ENCODE data around the gene CAPNS2.

The CAPNS2 gene

DNA sequence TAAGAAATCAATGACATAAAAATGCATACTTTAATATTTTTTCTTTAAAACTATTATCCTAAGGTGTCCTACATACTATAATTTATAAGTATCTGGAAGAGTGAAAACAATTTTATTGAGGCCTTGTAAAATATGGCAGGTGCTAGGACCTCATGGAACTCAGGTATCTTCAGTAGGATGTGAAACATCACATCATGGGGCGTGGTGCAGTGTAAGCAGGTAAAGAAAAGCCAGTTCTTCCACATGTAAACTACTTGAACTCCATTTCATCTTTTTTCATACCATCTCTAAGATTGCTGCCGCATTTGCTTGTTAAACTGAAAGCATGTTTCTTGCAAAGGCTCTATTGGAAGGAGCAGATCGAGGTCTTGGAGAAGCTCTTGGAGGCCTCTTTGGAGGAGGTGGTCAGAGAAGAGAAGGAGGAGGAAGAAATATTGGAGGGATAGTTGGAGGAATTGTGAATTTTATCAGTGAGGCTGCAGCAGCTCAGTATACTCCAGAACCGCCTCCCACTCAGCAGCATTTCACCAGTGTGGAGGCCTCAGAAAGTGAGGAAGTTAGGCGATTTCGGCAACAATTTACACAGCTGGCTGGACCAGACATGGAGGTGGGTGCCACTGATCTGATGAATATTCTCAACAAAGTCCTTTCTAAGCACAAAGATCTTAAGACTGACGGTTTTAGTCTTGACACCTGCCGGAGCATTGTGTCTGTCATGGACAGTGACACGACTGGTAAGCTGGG lies at the start of gene CAPNS2:
Gene CAPNS2 (plus strand): TSS at position 253 of the 744 bp plus-strand sequence. CDS start 73 bp downstream, at position 326.
- DNase-seq, result no peak

DNA sequence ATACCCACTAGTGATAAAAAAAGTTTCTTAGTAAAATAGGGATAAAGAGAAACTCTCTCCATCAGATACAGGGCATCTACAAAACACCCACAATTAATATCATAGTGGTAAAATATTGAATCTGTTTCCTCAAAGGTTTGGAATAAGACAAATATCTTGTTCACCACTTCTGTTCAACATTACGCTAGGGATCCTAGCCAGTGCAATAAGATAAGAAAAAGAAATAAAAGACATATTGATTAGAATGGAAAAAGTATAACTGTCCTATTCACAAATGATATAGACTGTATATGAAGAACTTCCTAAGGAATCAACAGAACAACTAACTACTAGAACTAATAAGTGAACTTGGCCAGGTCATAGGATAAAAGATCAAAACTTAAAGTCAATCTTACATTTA lies 44.7 kb upstream of the CAPNS2 start:
- DNase-seq, result no peak

DNA sequence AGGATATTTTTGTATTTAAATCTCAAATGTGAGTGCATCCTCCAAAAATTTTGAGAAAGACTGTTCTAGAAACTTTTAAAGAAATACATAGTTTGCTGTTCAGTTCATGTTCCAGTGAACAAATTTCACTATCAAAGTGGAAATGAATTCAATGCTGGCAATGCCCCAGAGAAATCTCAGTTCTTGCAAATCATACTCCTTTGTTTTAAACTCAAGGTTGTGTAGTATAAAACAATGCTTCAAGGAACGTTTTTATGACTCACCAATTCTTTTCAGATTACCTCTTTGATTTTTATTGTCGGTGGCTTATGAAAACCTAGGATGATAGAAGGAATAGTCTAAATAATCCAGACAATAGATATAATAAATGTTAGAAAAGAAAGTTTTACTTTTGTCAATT lies 40.0 kb upstream of the CAPNS2 start:
- no peak for DNase-seq

DNA sequence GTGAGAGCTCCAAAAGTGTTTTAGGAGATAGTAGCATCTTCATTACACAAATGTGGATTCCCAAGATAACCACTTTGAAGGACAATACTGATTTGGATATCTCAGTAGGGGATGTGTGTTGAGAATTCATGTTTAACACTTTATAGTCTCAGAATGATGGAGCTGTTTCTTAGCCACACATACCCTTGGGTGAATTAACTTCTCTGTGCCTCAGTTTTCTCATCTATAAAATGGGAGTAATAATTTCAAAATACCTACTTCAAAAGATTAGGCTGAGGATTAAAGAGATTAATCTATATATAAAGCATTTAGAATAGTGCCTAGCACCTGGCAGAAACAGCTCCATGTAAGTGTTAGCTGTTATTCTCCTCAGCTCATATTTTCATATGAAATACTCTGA lies 38.6 kb upstream of the CAPNS2 start:
- no peak for DNase-seq

DNA sequence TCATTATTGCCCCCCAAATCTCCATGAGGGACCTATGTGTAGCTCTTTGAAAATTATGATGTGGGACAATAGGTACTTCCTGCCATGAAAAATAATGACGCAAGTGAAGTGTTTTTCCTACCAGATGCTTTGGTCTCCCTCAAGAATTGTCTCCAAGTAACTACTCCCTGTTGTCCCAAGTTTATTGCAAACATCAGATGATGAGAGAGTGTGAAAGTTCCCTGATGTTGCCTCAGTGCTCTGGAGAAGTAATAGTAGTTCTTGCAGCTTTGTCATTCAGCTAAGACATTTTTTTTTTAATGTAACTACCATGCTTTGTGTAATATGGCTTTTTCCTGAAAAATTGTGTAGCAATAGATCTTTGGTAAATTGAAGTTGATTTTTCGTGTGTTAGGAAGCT lies 37.5 kb upstream of the CAPNS2 start:
- DNase-seq, result no peak

DNA sequence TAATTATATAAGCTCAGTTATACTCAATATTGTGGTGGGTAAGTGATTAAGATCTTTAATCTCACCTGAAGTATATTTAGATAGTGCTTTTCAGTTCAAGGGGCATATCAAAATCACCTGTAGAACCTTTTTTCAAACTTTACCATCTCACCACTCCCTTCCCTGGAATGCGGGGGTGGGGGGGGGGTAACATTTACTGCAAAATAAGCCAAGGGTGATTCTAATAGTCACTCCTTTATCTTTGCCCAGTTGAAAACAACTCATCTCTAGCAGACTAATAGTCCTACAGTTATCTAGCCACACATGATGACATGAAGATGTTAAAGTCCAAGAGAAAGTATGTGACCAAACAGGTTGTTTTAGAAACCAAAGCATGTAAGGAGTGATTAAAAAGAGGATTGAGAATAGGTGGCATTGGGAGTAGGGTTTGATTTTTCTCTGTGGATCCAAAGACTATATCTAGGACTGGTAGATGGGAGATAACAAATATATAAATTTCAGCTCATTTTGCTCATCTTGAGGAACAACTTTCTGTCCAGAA lies 36.1 kb upstream of the CAPNS2 start:
- no peak for DNase-seq

DNA sequence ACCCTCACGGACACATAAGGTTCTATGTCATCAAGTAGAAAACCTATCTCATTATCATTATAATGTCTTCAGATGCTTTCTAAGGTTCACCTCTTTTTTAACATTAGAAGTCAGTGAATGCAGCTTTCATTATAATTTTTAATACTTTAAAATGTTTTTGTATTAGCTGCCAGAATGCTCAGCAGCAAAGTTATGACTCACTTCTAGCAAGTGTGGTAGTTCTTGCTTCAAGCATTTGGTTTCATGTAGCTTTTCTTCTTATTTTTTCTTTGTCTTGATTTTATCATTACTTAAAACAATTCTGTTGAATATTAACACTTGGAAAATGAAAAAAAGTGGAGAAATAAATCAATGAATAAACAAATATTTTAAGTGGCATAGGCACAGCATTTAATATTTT lies 34.3 kb upstream of the CAPNS2 start:
- no peak for DNase-seq

DNA sequence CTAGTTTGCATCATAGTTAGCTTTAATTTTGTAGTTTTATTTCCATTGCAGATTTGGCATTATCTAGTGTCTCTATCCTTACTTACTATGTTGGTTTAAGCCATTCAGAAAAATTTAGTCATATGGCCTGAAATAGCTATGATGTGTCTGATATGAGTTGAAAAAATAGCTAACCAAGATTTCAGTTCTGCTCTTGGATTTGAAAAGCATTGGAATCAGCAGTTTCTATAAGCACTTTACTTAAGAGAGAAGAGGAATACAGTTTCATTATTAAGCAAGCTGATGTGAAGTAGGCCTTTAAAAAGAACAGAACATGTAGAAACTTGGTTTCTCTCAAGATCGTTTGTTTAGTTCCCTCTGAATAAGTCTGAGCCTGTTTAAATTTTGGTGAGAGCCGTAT lies 31.7 kb upstream of the CAPNS2 start:
- DNase-seq, result no peak

DNA sequence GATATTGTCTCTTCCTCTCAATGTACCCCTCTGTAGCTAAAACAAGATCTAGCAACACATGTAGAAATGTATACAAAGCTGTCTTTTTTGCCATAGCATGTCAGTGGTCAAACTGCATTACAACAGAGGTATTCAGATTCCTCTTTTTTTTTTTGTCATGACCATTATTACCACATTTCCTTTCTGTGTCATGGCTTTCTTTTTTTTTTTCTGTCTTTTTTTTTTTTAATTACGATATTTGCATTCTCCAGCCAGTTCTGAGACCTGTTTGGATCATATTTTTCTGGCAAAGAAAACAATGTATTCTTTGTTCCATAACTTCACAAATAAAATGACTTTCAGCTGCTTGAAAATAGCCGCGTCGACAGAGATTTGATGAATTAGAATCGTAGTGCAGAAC lies 27.4 kb upstream of the CAPNS2 start:
- DNase-seq, result no peak

DNA sequence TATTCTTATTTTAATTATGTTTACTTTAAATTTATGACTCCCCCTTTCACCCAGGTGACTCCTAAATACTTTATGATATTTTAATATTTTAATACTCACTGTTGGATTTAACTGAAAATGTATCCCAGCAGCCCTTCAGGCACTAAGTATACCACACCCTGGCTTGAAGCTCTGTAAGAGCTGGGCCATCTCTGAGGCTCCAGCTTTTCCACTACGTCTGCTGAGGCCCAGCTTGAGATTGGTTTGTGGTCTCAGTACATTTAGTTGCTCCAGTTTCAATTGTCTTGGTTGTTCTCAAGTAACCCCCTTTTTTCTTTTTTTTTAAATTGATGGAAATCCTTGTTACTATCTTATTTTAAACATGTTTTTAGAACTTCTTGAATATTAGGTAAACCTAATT lies 27.0 kb upstream of the CAPNS2 start:
- DNase-seq, result no peak

DNA sequence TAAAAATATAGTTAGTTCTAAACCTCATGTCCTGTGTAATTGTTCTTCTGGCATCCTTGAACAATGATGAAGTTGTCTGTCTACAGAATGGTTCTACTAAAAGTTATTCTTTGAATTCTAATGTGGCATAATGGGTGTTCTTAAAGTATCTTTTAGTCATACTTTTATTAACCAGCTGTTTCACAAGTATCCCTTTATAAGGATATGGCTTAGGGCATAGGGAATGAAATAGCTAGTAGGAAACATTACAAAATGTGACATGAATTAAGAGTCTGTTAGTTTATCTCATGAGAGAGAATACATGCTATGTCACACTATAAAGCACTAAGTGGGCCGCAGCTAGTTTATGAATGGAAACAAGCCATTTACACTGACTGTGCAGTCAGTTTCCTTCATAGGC lies 26.3 kb upstream of the CAPNS2 start:
- no peak for DNase-seq

DNA sequence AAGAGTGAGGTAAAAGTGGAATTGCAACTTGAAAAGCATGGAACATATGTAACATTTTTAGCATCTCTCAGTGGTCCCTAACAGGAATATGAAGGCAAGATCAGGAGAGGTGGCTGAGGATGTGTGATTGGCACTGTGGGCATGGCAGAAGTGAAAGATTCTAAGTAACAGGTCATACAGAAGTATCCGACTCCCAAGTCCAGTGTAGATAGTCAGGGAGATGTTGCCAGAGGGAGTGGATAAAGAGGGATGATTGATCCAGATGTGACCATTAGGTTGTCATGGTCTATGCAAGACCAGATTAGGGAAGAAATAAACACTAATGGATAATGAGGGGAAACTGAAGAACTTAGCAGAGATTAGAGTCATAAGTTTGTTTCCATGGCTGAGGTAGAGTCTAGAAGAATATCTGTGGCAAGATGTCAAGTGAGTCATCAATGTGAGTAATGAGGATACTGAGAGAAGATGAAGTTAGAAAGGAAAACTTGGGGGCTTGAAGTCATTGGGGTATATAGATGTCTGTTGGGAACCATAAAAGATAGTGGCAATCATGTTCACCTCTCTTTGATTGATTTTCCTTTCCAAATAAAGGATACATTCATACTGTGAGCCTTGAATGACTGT lies 23.9 kb upstream of the CAPNS2 start:
- DNase-seq, result no peak

DNA sequence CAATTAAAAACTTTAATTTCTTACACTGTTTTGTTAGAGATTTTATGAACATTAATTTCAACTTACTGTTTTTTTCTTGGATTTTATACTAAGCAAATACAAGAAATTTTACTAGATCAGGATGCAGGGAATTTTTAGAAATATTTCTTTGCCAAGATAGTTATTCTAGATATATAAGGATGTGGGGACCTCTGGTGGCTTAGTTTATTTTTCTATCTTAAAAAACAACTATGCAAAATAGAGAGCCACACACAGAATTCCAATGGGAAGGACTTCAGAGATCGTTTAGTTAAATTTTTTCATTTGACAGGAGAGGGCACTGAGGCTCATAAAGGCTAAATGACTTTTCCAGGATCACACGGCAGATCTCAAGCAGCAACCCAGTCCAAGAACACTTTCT lies 23.0 kb upstream of the CAPNS2 start:
- DNase-seq, result no peak

DNA sequence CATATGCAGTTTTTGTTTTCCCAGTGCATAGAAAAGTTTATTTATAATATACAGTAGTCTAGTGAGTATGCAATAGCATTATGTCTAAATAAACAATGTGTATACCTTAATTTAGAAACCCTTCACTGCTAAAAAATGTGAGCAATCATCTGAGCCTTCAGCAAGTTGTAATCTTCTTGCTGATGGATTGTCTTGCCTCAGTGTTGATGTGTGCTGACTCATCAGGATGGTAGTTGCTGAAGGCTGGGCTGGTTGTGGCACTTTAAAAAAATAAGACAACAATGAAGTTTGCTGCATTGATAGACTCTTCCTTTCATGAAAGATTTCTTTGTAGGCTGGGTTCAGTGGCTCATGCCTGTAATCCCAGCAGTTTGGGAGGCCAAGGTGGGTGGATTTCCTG lies 13.9 kb upstream of the CAPNS2 start:
- DNase-seq, result no peak

DNA sequence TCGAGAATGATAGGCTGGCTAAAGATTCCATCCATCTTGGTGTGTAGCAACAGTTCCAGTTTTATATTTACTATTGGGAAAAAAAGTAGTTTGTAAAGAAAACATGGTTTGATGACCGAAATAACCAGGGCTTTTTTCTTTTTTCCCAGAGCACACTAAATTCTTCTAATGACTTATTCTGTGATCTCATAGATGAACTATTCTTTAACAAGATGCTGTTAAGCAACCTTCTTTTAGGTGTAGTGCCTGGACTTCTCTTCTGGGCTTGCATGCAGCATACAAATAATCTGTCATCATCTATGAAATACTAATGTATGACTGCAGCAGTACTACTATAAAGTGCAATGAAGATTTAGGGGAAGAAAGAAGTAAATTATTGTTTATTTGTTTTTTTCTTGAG lies 11.0 kb upstream of the CAPNS2 start:
- DNase-seq, result no peak

DNA sequence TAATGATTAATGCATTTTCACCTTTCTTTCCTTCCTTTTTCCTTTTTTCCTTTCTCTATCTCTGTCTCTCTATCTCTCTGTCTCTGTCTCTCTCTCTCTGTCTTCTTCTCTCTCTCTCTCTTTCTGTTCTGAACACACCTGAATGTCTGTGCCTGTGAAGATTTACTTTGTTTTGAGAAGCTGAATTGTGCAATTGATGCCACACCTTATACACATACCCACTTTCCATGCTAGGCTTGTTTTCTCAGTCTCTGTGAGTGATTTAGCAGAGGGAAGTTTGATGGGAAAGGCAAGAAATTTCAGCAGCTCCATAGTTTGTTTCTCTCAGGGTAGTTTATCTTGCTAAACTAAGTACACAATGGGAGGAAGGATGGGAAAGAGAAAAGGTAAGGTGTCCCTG lies 9.3 kb upstream of the CAPNS2 start:
- DNase-seq, result no peak

DNA sequence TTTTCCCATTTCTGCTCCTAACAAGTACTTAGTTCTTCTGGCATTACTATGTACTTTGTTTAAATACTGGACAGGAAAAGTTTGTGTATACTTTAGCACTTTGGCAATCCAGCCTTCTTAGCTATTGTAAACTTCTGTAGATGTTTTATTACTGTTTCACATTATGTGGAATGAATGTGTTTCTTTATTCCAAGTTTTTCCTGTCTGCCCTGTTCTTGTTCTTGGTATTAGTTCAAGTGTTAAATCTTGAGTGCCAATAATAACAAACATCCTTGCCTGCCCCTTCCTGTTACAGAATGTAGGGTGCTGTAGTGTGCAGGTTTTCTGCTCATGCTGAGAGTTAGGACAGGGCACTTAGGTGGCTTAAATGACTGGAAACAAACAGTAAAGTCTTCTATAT lies 7.3 kb upstream of the CAPNS2 start:
- DNase-seq, result no peak

DNA sequence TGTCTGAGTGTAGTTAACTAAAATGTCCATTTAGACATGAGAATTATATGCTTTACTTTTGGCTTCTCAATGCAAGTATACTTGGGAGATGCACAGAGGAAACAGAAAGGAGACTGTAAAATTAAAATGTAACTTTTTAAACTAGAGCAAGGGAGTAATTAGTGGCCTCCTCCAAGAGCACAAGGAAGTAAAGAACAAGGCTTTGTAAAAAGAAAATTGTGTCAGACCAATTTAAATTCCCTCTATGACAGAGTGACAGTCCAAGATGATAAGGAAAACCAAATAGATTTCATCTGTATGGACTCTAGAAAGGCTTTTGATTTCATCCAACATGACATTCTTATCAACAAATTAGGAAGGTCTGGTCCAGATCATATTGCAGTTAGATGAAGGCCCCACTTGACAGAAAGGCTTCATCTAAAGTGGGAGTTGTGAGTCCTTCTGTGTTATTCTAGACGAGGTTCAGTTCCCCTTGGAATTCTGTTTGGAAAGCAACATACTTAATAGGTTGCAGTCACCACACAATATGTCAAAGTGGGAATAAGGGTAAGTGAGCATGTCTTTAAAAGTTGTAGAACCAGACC lies 6.5 kb upstream of the CAPNS2 start:
- no peak for DNase-seq

DNA sequence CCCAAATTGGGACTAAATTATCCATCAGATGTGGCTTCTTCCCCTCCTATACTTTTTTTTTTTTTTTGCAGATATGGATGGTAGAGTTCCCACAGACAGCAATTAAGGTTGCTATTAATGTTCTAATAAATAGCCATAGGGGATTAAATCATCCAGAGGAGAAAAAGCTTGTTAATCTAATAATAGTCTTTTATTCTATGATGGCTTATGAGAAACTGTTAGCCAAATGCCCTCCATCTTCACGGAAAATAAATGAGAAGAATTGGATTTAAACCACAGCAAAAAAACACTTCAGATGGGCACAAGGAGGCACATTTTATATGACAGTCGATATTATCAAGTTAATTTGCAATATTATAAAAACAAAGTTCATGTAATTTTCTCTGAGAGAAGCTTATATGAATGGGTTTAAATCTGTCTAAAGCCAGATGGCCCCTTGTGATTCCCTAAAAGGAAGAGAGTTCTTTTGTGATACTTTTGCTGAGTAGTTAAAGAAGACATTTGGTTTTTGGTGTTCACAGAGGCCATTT lies 5.1 kb upstream of the CAPNS2 start:
- DNase-seq, result no peak

DNA sequence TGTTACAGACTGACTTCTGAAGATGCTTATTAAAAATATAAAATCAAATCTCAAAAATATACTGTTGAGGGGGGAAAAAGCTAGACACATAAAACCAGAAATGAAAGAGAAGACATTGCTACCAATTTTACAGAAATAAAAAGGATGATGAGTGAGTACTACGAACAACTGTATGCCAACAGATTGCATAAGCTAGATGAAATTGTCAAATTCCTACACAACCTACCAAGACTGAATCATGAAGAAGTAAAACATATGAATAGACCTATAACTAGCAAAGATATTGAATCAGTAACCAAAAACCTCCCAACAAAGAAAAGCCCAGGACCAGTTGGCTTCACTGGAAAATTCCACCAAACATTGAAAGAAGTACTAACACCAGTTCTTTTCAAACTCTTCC lies 3.5 kb upstream of the CAPNS2 start:
- no peak for DNase-seq

DNA sequence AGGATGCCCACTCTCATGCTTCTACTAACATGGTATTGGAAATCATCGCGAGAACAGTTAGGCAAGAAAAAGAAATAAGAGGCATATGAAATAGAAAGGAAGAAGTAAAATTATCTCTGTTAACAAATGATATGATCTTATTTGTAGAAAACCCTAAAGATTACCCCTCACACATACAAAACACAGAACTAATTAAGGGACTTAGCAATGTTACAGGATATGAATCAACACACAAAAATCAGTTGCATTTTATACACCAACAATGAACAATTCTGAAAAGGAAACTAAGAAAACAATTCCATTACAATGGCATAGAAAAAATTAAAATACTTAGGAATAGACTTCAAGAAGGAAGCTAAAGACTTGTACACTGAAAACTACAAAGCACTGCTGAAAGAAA lies 2.7 kb upstream of the CAPNS2 start:
- no peak for DNase-seq

DNA sequence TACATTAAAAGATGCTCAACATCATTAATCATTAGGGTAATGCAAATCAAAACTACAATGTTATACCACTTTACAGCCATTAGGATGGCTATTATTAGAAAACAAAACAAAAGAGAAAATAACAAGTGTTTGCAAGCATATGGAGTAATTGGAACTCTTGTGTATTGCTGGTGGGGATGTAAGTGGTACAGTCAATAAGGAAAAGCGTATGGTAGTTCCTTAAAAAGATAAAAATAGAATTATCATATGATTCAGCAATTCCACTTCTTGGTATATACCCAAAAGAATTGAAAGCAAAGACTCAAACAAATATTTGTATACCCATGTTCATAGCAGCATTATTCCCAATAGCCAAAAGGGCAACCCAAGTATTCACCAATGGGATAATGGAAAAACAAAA lies 1.4 kb upstream of the CAPNS2 start:
- no peak for DNase-seq

DNA sequence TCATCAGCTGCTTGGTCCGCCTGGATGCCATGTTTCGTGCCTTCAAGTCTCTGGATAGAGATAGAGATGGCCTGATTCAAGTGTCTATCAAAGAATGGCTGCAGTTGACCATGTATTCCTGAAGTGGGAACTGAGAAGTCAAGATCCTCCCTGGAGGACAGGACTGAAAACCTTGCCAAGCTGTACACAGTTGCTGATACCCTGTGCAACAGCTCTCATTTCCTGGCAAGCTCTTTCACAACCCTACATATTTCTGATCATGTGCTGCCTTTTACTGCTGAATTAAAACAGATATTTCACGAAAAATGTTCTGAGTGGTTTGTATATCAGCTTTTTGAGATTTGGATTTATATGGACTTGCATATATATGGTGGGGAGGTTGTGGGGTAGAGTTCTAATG lies 898 bp downstream of the CAPNS2 start:
- DNase-seq, result no peak

DNA sequence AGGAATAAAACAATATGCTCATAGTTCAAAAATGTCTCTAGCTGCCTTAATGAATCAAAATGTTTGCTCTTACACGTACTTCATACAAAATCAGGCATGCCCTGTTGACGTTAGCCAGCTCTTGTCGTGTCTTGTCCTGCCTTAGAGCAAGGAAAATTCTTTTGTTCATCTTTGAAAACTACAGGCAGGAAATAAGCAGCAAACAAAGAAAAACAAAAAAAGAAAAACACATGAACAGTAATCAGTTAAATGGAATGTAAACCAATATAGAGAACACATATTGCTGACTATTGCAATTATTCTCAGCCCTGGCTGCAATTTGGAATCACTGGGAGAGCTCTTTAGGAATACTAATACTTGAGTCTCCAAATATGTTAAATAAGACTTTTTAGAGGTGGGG lies 1.7 kb downstream of the CAPNS2 start:
- DNase-seq, result no peak

Data from stimulated activated CD4-positive, alpha-beta T cell treated with anti-CD3 and anti-CD28 coated beads, Interleukin-4, amount 100 ng/mL, for 4 hours (primary cell).